ENCODE data around the gene DNAJA3. TPM values are rescaled to one million over a fixed set of nuclear protein-coding genes. Genes with fewer than 3 reads are reported as not detected.

Gene DNAJA3
- total RNA-seq, 2 experiments from 2014 or later = 17.2 to 18.8 TPM

DNA sequence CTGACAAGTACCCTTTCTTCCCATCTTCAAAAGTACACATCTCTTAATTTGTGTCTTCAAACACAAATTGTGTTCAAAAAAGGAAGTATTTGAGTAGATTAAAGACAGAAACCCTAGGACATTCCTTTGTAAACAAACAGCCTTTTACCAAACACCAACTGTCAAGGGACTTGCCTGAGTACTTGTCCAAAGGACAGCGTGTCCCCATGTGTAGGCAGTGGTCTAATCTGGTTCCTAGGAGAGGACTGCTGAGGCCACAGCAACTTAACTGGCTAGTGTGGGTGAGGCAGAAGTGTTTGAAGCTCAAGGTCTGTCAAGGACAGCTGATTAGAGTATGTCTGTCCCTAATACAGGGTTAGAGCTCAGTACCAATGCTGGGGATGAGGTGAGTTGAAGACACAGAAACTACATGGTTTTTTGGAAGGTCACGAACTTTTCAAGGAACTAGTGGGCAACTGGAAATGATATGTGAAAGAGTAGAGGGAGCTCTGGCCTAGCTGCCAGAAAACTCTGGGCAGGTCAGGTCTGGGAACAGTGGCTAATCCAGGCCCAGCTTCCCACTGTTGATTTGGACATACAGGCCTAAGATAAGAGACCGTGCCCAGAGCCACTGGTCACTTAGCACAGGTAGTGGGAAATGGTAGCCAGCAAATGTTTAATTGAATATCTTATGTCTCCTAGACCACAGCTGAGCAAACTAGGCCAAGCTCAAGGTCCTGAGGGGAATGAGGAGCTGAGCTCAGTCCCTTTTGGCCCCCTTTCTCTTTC lies 60.6 kb downstream of the DNAJA3 start:
- TF ChIP-seq, protein P1, sequence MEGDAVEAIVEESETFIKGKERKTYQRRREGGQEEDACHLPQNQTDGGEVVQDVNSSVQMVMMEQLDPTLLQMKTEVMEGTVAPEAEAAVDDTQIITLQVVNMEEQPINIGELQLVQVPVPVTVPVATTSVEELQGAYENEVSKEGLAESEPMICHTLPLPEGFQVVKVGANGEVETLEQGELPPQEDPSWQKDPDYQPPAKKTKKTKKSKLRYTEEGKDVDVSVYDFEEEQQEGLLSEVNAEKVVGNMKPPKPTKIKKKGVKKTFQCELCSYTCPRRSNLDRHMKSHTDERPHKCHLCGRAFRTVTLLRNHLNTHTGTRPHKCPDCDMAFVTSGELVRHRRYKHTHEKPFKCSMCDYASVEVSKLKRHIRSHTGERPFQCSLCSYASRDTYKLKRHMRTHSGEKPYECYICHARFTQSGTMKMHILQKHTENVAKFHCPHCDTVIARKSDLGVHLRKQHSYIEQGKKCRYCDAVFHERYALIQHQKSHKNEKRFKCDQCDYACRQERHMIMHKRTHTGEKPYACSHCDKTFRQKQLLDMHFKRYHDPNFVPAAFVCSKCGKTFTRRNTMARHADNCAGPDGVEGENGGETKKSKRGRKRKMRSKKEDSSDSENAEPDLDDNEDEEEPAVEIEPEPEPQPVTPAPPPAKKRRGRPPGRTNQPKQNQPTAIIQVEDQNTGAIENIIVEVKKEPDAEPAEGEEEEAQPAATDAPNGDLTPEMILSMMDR (IDR thresholded peaks at IDR 0.05) = no peak

DNA sequence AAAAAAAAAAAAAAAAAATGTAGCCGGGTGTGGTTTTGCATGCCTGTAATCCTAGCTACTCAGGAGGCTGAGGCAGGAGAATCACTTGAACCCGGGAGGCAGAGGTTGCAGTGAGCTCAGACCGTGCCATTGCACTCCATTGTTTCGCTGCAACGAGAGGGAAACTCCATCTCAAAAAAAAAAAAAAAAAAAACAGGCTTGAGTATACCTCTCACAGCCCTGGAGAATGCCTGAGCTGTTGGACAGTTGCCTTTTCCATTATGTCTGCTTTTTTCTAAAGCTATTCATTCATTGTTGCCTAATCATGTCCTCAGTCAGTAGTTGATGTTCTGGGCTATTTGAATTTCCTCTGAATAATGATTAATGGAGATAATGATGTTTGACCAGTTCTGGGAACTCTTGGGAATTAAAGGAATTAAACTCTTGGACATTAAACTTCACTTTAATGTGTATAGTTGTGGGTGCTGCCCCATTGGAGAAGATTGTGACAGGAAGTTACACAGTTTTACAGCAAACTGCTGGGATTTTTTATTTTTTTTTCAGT lies 62.4 kb downstream of the DNAJA3 start:
- H3K9me3 Mint-ChIP-seq = no peaks in the 10 kb centered on the region
- peaks cover 62% of the 10 kb centered on the region for H3K36me3 ChIP-seq (ENCODE audit: insufficient read depth, low read length)
- H3K4me1 ChIP-seq (ENCODE audit: insufficient read depth, low read length) = peaks cover 71% of the 10 kb centered on the region
- no peaks in the 10 kb centered on the region for H3K27me3 Mint-ChIP-seq
- CTCF ChIA-PET = interaction anchor here (0.6 to 2.4 kb wide), 8 partner anchors 10 to 206 kb away, joined by 3 to 12 read pairs (median 4); partner anchors contain the start of gene HMOX2
- H3K4me3 ChIP-seq (ENCODE audit: low read length) = peak overlapping the region; percentile 7
- TF ChIP-seq, protein P1 (IDR thresholded peaks at IDR 0.05) = no peak
- peak overlapping the region; percentile 91 for H3K27ac Mint-ChIP-seq
- H3K4me3 Mint-ChIP-seq = peak overlapping the region; percentile 73
- intact Hi-C loops (cut with DNase I, micrococcal nuclease) = loop anchor here in 1 of 2 experiments (1.0 kb wide), 2 partner anchors 12 to 17 kb away; partner anchors contain the start of gene HMOX2
- H3K9me3 ChIP-seq (ENCODE audit: control insufficient read depth in 1 of 2, insufficient read depth in 1 of 2, low read length in 2 of 2) = no peaks in the 10 kb centered on the region
- POLR2A ChIA-PET = interaction anchor here (0.6 to 5.7 kb wide), 6 partner anchors 11 to 71 kb away, joined by 3 to 86 read pairs (median 34); partner anchors contain the start of genes HMOX2 and NMRAL1
- DNase-seq (peak in 2 of 14 experiments; percentile 54 to 56), ATAC-seq (ENCODE audit: poor library complexity) (peak; percentile 45)
- H3K4me1 Mint-ChIP-seq (ENCODE audit: low read depth) = peaks cover 60% of the 10 kb centered on the region
- H3K27me3 ChIP-seq (ENCODE audit: control insufficient read depth in 1 of 2, insufficient read depth in 2 of 2, low read length in 2 of 2) = no peaks in the 10 kb centered on the region
- H3K36me3 Mint-ChIP-seq (ENCODE audit: low read depth) = peaks cover 72% of the 10 kb centered on the region
- peak overlapping the region; percentile 37 to 73 for H3K27ac ChIP-seq (ENCODE audit: low read depth in 1 of 2, low read length in 2 of 2)

More for the DNA sequence above, 60.6 kb downstream of the DNAJA3 start:
- peak overlapping the region; percentile 91 for H3K27ac Mint-ChIP-seq
- no peaks in the 10 kb centered on the region for H3K27me3 ChIP-seq (ENCODE audit: control insufficient read depth in 1 of 2, insufficient read depth in 2 of 2, low read length in 2 of 2)
- POLR2A ChIA-PET = interaction anchor here (0.7 to 5.7 kb wide), 5 partner anchors 10 to 35 kb away, joined by 3 to 86 read pairs (median 66); partner anchors contain the start of genes HMOX2 and NMRAL1
- H3K4me1 ChIP-seq (ENCODE audit: insufficient read depth, low read length) = peaks cover 68% of the 10 kb centered on the region
- no peaks in the 10 kb centered on the region for H3K27me3 Mint-ChIP-seq
- ATAC-seq (ENCODE audit: poor library complexity) (no peak), DNase-seq (no peak)
- H3K36me3 ChIP-seq (ENCODE audit: insufficient read depth, low read length) = peaks cover 54% of the 10 kb centered on the region
- peak overlapping the region; percentile 39 for H3K4me3 Mint-ChIP-seq
- H3K9me3 Mint-ChIP-seq = no peaks in the 10 kb centered on the region
- CTCF ChIA-PET = interaction anchor here (2.3 to 2.4 kb wide), 2 partner anchors 9 to 10 kb away, joined by 9 to 12 read pairs; partner anchors contain the start of gene HMOX2
- H3K4me3 ChIP-seq (ENCODE audit: low read length) = no peak overlapping the region
- H3K4me1 Mint-ChIP-seq (ENCODE audit: low read depth) = peaks cover 68% of the 10 kb centered on the region
- peak overlapping the region; percentile 23 to 67 for H3K27ac ChIP-seq (ENCODE audit: low read depth in 1 of 2, low read length in 2 of 2)
- peaks cover 84% of the 10 kb centered on the region for H3K36me3 Mint-ChIP-seq (ENCODE audit: low read depth)
- intact Hi-C loops (cut with DNase I, micrococcal nuclease) = no loop called here
- H3K9me3 ChIP-seq (ENCODE audit: control insufficient read depth in 1 of 2, insufficient read depth in 1 of 2, low read length in 2 of 2) = no peaks in the 10 kb centered on the region

DNA sequence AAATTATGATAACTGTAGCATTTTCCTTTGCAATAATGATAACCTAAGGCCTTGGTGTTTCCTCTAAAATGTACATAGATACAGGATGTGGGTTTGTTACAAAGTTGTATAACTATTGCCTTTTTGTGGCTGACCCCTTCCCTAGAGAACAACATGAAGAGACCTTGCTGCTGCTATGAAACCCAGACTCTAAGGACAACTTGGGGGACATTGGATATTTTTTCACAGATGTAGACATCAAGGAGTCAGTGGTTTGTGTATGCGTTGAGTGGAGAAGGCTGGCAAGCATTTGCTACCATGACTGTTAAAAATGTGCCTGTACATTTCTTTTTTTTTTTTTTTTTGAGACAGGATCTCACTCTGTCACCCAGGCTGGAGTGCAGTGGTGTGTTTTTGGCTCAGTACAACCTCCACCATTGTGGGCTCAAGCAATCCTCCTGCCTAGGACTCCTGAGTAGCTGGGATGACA lies 62.9 kb downstream of the DNAJA3 start:
- ChIA-PET CTCF (interaction anchor here (0.6 to 2.4 kb wide), 7 partner anchors 10 to 206 kb away, joined by 3 to 12 read pairs (median 5); partner anchors contain the start of gene HMOX2), POLR2A (interaction anchor here (0.6 to 5.7 kb wide), 4 partner anchors 12 to 22 kb away, joined by 3 to 86 read pairs (median 74); partner anchors contain the start of genes HMOX2 and NMRAL1)
- intact Hi-C loops (cut with DNase I, micrococcal nuclease) = loop anchor here in 1 of 2 experiments (1.0 kb wide), 2 partner anchors 12 to 17 kb away; partner anchors contain the start of gene HMOX2
- Histone ChIP-seq H3K9me3 (ENCODE audit: control insufficient read depth in 1 of 2, insufficient read depth in 1 of 2, low read length in 2 of 2) (no peaks in the 10 kb centered on the region), H3K27ac (ENCODE audit: low read depth in 1 of 2, low read length in 2 of 2) (peak overlapping the region; percentile 73 to 81), H3K27me3 (ENCODE audit: control insufficient read depth in 1 of 2, insufficient read depth in 2 of 2, low read length in 2 of 2) (no peaks in the 10 kb centered on the region), H3K36me3 (ENCODE audit: insufficient read depth, low read length) (peaks cover 60% of the 10 kb centered on the region), H3K4me3 (ENCODE audit: low read length) (peak overlapping the region; percentile 7), H3K4me1 (ENCODE audit: insufficient read depth, low read length) (peaks cover 76% of the 10 kb centered on the region)
- Mint-ChIP-seq H3K27ac (peak overlapping the region; percentile 91), H3K4me1 (ENCODE audit: low read depth) (peaks cover 66% of the 10 kb centered on the region), H3K9me3 (no peaks in the 10 kb centered on the region), H3K4me3 (peak overlapping the region; percentile 73), H3K36me3 (ENCODE audit: low read depth) (peaks cover 72% of the 10 kb centered on the region), H3K27me3 (no peaks in the 10 kb centered on the region)
- TF ChIP-seq, protein P1 (IDR thresholded peaks at IDR 0.05) = no peak
- ATAC-seq (ENCODE audit: poor library complexity) (peak; percentile 83), DNase-seq (peak in 5 of 14 experiments; percentile 27 to 87 (median 68))

Data from CD4-positive, alpha-beta T cell (primary cell).